ENCODE measurements around the gene OBP2A. TPM values are rescaled to one million over a fixed set of nuclear protein-coding genes. Genes with fewer than 3 reads are reported as not detected.

The OBP2A gene
- total RNA-seq, 4 donors from 2014 or later, result 1.0 to 3.9 (median 1.7) TPM; not detected in 1

DNA sequence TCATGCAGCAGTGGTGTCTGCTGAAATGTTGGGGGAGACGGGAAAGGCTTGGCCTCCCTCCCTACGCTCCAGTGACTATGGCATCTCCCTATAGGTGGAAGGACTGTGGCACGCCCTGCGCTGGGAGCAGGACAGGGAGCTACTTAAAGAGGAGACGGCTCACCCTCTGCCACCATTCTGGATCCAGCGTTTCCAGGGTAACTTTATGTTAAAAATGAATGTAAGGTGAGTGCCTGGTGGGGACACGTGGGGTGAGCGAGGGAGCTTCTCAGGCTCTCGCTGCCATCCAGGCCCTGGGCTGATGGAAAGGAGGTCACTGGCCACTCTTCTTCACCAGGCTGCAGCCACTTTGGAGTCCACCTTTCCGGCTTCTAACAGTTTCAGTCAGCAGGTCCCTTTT, 31.3 kb downstream of the OBP2A start:
- 90% methylated on average over 10 of the region's 10 CpGs for WGBS
- no peak for DNase-seq (ENCODE audit: low spot score in 2 of 2)
- H3K27me3 ChIP-seq, result peaks cover 57% of the 10 kb centered on the region
- no peak for TF ChIP-seq EP300 (IDR thresholded peaks at IDR 0.05)
- TF ChIP-seq POLR2A (IDR thresholded peaks at IDR 0.05), result no peak
- H3K4me3 ChIP-seq, result no peak overlapping the region
- H3K36me3 ChIP-seq, result no peaks in the 10 kb centered on the region
- no peaks in the 10 kb centered on the region for H3K4me1 ChIP-seq
- no peak overlapping the region for H3K27ac ChIP-seq
- no peaks in the 10 kb centered on the region for H3K9me3 ChIP-seq

- Histone ChIP-seq H3K36me3 (no peaks in the 10 kb centered on the region), H3K27ac (no peak overlapping the region), H3K4me1 (no peaks in the 10 kb centered on the region), H3K27me3 (peaks cover 57% of the 10 kb centered on the region), H3K9me3 (no peaks in the 10 kb centered on the region), H3K4me3 (no peak overlapping the region)
- TF ChIP-seq EP300 (IDR thresholded peaks at IDR 0.05) (no peak), POLR2AphosphoS5 (IDR thresholded peaks at IDR 0.05) (no peak), POLR2A (IDR thresholded peaks at IDR 0.05) (no peak)
- TF ChIP-seq, protein P1, sequence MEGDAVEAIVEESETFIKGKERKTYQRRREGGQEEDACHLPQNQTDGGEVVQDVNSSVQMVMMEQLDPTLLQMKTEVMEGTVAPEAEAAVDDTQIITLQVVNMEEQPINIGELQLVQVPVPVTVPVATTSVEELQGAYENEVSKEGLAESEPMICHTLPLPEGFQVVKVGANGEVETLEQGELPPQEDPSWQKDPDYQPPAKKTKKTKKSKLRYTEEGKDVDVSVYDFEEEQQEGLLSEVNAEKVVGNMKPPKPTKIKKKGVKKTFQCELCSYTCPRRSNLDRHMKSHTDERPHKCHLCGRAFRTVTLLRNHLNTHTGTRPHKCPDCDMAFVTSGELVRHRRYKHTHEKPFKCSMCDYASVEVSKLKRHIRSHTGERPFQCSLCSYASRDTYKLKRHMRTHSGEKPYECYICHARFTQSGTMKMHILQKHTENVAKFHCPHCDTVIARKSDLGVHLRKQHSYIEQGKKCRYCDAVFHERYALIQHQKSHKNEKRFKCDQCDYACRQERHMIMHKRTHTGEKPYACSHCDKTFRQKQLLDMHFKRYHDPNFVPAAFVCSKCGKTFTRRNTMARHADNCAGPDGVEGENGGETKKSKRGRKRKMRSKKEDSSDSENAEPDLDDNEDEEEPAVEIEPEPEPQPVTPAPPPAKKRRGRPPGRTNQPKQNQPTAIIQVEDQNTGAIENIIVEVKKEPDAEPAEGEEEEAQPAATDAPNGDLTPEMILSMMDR (IDR thresholded peaks at IDR 0.05), result no peak
- DNase-seq (ENCODE audit: low spot score in 2 of 2), result no peak
- WGBS, result 31% methylated on average over 2 of the region's 2 CpGs
Observed at GRCh38 chr9:135579356-135579755, 33.4 kb downstream of the OBP2A start.

- Histone ChIP-seq H3K9me3 (no peaks in the 10 kb centered on the region), H3K27me3 (peaks cover 52% of the 10 kb centered on the region), H3K36me3 (no peaks in the 10 kb centered on the region), H3K27ac (no peak overlapping the region), H3K4me1 (no peaks in the 10 kb centered on the region), H3K4me3 (no peak overlapping the region)
- TF ChIP-seq POLR2AphosphoS5 (IDR thresholded peaks at IDR 0.05) (no peak), EP300 (IDR thresholded peaks at IDR 0.05) (no peak), POLR2A (IDR thresholded peaks at IDR 0.05) (no peak)
- TF ChIP-seq, protein P1 (IDR thresholded peaks at IDR 0.05), result no peak
- DNase-seq (ENCODE audit: low spot score in 2 of 2), result no peak
- 65% methylated on average over 10 of the region's 10 CpGs for WGBS
Observed at GRCh38 chr9:135579889-135580660, 34.1 kb downstream of the OBP2A start.

- Histone ChIP-seq H3K36me3 (no peaks in the 10 kb centered on the region), H3K27me3 (peaks cover 49% of the 10 kb centered on the region), H3K4me3 (no peak overlapping the region), H3K9me3 (no peaks in the 10 kb centered on the region), H3K4me1 (no peaks in the 10 kb centered on the region), H3K27ac (no peak overlapping the region)
- no peak for DNase-seq (ENCODE audit: low spot score in 2 of 2)
- TF ChIP-seq POLR2AphosphoS5 (IDR thresholded peaks at IDR 0.05) (no peak), POLR2A (IDR thresholded peaks at IDR 0.05) (no peak), EP300 (IDR thresholded peaks at IDR 0.05) (no peak)
- TF ChIP-seq, protein P1 (IDR thresholded peaks at IDR 0.05), result no peak
- WGBS, result 93% methylated on average over 8 of the region's 11 CpGs
Observed at GRCh38 chr9:135580664-135581380, 34.9 kb downstream of the OBP2A start.

GRCh38 chr9:135581636-135582426, 35.9 kb downstream of the OBP2A start:
- DNase-seq (ENCODE audit: low spot score in 2 of 2), result no peak
- Histone ChIP-seq H3K36me3 (no peaks in the 10 kb centered on the region), H3K27me3 (peaks cover 46% of the 10 kb centered on the region), H3K4me1 (no peaks in the 10 kb centered on the region), H3K9me3 (no peaks in the 10 kb centered on the region), H3K27ac (no peak overlapping the region), H3K4me3 (no peak overlapping the region)
- WGBS, result 89% methylated on average over 18 of the region's 18 CpGs
- no peak for TF ChIP-seq POLR2AphosphoS5 (IDR thresholded peaks at IDR 0.05)
- TF ChIP-seq, protein P1 (IDR thresholded peaks at IDR 0.05), result no peak
- TF ChIP-seq POLR2A (IDR thresholded peaks at IDR 0.05), result no peak
- TF ChIP-seq EP300 (IDR thresholded peaks at IDR 0.05), result no peak

Measured in suprapubic skin (tissue), 4 donors.